Measurements from ENCODE around the gene CTNNA2. TPM values are rescaled to one million over a fixed set of nuclear protein-coding genes. Genes with fewer than 3 reads are reported as not detected.

Gene CTNNA2
- total and polyA plus RNA-seq, 2 of the 8 experiments (the other 6 are each of a cell fraction or from before 2014, with no cell fraction given) = 3.9 to 9.0 TPM

GRCh38 chr2:80410346-80410745 lies 897.5 kb downstream of the CTNNA2 start (continued):
- TF ChIP-seq RAD21 (IDR thresholded peaks at IDR 0.05 in 1 of 2, conservative IDR thresholded peaks at IDR 0.05 in 1 of 2; ENCODE audit: low read depth in 2 of 2, low read length in 2 of 2) (no peak), JUN (IDR thresholded peaks at IDR 0.05; ENCODE audit: low read depth, low read length) (no peak), CTCF (IDR thresholded peaks at IDR 0.05; ENCODE audit: control extremely low read depth in 1 of 3, insufficient read depth in 1 of 3, low read depth in 1 of 3, low read length in 3 of 3) (no peak), ATF2 (IDR thresholded peaks at IDR 0.05; ENCODE audit: low read length) (no peak), NRF1 (IDR thresholded peaks at IDR 0.05; ENCODE audit: low read depth, low read length) (no peak)

All from H1 (cell line).